NCI-H345 treated with DMSO at 0.1 percent for 48 hours (cell line): ENCODE measurements around the gene FOXI3.

ENCODE experiments used
- DNase-seq: peaks from one replicate; lab custom pipeline; 2025; ENCODE audit not compliant: unreplicated experiment; lab: John Stamatoyannopoulos, UW

Gene FOXI3

GRCh38 chr2:88452565-88452905 is at the start of gene FOXI3:
FOXI3 (minus strand) TSS chr2:88452693; CDS start chr2:88452535, 158 bp downstream.
- DNase-seq: peak; percentile 39

DNA sequence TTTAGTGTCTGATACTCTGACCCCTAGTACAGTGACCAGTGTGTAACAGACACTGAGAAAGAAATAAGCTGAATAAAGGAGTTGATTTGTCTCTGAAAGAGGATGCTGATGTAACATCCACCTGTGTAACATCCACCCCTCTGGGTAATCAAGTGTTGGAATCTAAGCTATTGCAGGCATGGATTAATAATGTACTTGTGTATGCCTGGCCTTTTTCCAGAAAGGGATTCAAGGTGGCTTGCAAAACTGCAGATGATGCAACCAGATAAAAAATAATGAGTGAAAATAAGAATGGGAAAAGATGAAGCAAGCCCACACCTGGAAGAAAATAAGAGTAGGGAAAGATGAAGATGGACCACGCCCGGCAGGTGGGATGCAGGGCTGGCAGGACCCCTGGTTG is 48.2 kb upstream of the FOXI3 start:
- DNase-seq: no peak

DNA sequence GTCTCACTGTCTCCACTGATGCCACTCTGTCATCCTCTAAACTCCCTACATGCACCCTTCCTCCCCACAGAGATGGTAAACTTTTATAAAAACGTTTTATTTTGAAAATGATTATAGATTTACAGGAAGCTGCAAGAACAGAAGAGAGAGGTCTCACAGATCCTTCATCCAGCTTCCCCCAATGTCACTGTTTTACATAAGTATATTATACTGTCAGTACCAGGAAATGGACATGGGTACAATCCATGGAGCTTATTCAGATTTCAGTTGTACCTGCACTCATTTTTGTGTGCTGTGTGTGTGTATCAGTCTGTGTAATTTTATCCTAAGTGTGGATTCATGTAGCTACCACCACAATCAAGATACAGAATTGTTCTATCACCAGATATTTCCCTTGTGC is 46.7 kb upstream of the FOXI3 start:
- DNase-seq: no peak

GRCh38 chr2:88493481-88493880 is 41.0 kb upstream of the FOXI3 start:
- no peak for DNase-seq

DNA sequence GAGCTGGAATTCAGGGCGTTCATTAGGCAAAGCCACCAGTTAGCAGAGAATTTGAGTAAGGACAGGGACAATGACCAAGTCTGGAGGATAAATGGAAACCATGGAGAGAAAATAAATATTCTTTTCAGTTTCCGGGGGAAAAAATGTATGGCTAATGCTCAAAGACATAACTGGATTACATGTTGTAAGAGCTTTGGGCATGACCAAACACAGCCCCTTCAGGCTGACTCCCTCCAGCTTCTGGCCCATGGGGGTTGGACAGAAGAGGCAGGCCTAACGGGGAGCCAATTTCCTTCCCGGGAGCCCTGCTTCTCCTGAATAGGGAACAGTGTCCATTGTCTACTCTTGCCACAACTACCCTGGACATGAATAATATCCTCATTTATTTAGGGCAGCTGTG is 39.5 kb upstream of the FOXI3 start:
- no peak for DNase-seq

- no peak for DNase-seq
Observed at GRCh38 chr2:88489181-88489580, 36.7 kb upstream of the FOXI3 start.

- DNase-seq: no peak
Observed at GRCh38 chr2:88483200-88483599, 30.7 kb upstream of the FOXI3 start.

DNA sequence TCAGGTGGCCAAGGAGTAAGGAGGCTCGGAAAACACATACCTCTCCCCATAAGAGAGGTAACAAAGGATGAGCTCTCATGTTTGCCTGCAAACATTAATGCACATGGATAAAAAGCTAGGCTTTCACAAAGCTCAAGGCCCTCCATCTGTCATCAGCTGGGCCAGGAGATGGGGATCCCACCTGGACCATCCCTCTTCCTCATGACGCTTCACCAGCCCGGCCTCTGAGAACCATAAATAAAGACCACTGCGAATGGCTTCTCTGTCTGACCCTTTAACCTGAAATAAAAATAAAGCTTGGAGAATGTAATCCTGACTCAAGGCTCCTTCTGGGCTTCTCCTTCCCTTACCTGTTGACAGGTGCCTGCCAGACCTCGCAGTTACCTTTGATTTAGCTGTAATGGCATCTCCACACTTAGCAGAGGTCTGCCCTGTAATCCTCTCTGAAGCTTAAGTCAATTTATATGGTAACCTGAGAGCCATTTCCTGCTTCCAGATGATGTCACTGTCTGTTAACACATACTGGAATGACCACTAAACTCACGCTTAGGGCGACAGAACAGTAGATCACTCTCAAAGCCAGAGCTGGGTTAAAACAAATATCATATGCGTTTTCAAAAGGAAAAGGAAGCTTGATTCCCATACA is 29.3 kb upstream of the FOXI3 start:
- no peak for DNase-seq

DNA sequence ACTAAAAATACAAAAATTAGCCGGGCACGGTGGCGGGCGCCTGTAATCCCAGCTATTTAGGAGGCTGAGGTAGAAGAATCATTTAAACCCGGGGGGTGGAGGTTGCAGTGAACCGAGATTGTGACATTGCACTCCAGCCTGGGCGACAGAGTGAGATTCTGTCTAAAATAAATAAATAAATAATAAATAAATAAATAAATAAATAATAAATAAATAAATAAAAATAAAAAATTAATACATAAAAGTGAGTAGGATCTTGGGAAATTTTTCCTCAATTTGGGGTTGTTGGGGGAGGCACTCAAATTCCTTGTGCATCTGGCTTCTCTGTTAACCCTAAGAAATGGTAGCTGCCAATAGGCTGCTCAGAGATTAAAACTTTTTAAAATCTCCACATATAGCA is 20.3 kb upstream of the FOXI3 start:
- no peak for DNase-seq

- DNase-seq: peak; percentile 78
Observed at GRCh38 chr2:88471083-88471942, 18.8 kb upstream of the FOXI3 start.

DNA sequence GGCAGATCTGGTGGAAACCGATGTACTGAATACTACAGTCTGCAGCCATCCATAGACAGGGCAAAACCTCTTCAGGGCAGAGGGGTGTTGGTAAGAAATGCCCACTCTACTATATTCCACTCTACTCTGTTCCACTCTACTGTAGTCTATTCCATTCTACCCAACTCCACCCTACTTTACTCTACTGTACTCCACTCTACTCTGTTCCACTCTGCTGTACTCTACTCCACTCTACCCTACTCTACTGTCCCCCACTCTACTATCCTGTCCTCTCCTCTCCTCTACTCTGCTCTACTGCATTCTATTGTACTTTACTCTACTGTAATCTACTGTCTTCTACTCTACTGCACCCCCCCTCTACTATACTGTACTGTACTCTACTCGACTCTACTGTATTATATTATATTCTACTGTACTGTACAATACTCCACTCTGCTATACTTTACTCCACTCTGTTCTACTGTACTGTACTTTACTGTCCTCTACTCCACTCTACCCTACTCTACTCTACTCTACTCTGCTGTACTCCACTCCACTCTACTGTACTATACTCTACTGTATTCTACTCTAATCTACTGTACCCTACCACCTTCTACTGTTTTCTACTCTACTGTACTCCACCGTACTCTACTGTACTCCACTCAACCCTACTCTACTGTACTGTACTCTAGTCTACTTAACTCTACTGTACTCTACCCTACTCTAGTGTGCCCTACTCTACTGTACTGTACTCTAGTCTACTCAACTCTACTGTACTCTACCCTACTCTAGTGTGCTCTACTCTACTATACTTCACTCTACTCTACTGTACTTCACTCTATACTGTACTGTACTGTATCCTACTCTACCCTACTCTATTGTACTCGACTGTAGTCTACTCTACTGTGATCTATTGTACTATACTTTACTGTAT is 17.0 kb upstream of the FOXI3 start:
- DNase-seq: no peak

DNA sequence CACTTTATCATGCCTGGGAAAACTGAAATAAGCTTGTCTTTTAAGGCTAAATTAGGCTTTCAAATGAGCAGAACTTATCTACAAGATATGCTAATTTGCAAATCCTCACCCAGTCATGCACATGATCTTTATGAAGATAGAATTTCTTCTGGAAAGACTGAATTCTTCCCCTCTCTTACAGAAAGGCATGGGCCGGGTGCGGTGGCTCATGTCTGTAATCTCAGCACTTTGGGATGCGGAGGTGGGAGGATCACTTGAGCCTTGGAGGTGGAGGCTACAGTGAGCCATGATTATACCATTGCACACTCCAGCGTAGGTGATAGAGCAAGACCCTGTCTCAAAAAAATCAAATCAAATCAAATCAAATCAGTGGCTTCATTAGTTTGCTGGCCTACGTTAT is 11.7 kb upstream of the FOXI3 start:
- DNase-seq: no peak

DNA sequence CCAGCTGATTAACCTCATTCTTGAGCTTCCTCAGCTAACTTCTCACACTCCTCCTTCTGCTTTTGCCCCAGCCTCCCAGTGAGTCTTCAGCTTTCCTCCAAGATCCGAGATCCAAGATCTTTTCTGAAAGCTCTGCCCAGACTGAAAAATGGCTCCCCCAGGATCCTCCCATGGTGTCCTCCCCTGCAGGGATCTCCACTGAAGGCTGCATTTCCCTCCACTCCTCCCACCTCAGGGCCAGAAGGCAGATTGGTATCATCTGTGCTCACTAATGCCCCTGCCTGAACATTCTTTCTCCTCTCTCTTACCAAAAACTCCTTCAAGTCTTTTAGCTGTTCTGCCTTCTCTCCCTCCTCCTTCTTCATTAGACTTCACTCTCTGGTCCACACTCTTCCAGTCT is 6.1 kb upstream of the FOXI3 start:
- DNase-seq: no peak

GRCh38 chr2:88452980-88453582 is 588 bp upstream of the FOXI3 start:
- DNase-seq: no peak

- peak; percentile 14 for DNase-seq
Observed at GRCh38 chr2:88451811-88452564, 505 bp downstream of the FOXI3 start.

DNA sequence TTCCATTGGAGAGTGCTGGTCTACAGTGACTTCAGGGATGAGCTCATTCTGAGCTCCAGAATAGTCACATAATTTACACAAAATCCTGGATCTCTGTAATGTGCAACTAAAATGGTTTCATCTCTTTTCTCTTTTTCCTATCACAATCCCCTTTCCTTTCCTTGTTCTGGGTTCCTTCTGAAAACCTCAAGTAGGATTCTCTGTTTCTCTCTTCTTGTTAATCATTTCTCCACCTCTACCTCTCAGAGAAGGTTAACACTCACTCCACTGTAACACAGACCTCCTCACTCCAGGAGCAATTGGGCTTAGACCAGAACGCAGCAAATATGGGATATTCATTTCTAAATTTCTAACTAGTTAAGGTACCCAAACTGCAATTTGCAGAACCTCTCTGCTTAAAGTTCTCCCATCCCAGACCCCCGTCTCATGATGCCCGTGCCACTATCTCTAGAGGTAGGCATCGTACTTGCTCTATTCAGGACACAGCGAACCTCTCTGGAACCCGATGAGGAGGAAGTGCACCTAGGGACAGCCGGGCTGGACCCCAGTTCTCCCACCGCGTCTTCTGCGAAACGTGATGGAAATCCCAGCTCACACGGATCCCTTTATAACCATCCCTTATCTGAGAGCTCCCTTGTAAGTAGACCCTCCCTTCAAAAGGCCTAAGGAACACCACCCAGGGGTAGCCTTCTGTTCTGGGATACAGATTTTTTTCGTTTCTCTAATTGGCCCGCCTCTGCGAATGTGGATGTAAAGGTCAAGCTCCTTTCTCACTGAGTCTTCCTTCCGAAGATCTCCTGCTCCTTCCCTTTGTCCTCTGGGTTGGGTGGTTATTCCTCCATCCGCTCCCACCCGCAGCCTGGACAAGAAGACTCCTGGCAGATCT is 1.3 kb downstream of the FOXI3 start:
- no peak for DNase-seq

DNA sequence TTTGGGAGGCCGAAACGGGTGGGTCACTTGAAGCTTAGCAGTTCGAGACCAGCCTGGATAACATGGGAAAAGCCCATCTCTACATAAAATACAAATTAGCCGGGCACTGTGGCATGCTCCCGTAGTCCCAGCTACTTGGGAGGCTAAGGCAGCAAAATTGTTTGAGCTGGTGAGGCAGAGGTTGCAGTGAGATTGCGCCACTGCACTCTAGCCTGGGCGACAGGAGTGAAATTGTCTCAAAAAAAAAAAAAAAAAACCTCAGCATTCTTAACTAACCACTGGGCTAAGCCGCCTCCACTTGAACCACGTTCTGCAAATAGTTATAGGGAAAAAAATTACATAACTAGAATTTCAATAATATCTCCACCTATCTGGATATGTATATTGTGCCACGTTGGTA is 2.3 kb downstream of the FOXI3 start:
- DNase-seq: no peak

GRCh38 chr2:88448248-88448647 is 4.2 kb downstream of the FOXI3 start:
- no peak for DNase-seq

DNA sequence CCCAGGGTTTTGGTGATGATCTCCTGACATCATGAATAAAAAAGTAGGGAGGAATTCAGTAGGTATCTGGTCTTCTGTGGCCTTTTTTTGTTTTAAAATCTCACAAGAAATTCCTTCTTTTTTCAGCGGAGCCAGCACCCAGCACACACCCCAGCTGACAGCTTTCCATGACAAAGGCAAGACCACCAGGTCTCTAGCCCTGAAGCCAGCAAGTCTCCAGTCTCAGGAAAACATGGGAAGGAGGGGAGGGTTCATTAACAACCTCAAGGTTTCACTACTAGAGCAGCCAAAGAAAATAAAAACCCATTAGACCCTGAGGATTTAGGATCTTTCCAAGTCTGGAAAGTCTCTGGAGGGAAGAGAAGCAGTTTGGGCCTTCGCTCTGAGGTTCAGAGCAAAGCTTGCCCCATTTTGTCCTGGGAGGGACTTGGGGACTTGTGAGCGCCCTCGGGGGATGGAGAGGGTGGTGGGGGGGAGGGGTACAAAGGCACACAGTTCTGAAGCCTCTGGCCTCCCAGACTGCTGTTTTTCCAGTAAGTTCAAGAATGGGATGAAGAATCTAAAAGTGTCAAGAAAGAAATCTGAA is 9.0 kb downstream of the FOXI3 start:
- no peak for DNase-seq
